22Rv1 (cell line): ENCODE measurements around the gene CCDC102A.

Source experiments
- ZFX ChIP-seq: fragments of 450-650 bp; IDR thresholded peaks from 2 replicates; pipeline ENCODE4 v1.6.1; 2017; ENCODE audit warnings: antibody characterized with exemption, borderline replicate concordance
- TF ChIP-seq, protein P1 (sequence below): fragments of 450-650 bp; IDR thresholded peaks from 2 replicates; pipeline ENCODE4 v1.5.1; 2017; ENCODE audit warnings: mild to moderate bottlenecking

DNA sequence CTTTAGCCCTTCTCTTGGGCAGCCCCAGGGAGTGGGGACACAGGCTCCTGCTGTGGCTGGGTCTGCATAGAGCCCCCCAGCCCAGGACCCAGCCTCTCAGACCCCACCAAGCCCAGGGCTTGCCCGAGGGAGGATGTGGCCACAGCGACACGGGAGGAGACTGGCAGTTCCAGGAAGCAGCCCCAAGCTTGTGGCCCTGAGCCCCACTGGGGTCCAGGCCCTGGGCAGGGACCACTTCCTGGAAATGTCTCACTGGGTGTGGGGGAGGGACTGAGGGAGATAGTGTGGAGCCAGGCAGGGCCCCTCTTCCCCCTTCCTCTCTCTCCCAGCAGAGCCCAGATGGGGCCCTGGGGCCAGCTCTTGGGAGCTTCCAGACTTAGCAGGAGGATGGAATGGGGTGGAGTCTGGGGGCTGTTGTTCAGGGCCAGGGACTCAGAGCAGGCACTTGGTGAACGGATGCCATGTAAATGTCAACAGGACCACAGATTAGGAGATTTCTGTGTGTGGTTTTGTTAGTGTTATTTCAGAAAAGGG lies 41.4 kb upstream of the CCDC102A start:
- TF ChIP-seq, protein P1, sequence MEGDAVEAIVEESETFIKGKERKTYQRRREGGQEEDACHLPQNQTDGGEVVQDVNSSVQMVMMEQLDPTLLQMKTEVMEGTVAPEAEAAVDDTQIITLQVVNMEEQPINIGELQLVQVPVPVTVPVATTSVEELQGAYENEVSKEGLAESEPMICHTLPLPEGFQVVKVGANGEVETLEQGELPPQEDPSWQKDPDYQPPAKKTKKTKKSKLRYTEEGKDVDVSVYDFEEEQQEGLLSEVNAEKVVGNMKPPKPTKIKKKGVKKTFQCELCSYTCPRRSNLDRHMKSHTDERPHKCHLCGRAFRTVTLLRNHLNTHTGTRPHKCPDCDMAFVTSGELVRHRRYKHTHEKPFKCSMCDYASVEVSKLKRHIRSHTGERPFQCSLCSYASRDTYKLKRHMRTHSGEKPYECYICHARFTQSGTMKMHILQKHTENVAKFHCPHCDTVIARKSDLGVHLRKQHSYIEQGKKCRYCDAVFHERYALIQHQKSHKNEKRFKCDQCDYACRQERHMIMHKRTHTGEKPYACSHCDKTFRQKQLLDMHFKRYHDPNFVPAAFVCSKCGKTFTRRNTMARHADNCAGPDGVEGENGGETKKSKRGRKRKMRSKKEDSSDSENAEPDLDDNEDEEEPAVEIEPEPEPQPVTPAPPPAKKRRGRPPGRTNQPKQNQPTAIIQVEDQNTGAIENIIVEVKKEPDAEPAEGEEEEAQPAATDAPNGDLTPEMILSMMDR, result no peak
- no peak for TF ChIP-seq ZFX
